DND-41 (cell line): ENCODE results near the gene HDAC4.

Experiments used
- EZH2 ChIP-seq: IDR thresholded peaks from 3 replicates; pipeline ENCODE4 v1.6.1; 2012; ENCODE audit warnings: borderline replicate concordance, low read depth, mild to moderate bottlenecking, moderate library complexity, low read length, inconsistent platforms; ENCODE audit not compliant: severe bottlenecking
- TF ChIP-seq, protein P1 (sequence below): IDR thresholded peaks from 2 replicates; pipeline ENCODE4 v1.5.1; 2012; ENCODE audit warnings: borderline replicate concordance, low read length, moderate library complexity, mild to moderate bottlenecking; ENCODE audit not compliant: poor library complexity, severe bottlenecking; ENCODE audit errors: extremely low read depth

DNA sequence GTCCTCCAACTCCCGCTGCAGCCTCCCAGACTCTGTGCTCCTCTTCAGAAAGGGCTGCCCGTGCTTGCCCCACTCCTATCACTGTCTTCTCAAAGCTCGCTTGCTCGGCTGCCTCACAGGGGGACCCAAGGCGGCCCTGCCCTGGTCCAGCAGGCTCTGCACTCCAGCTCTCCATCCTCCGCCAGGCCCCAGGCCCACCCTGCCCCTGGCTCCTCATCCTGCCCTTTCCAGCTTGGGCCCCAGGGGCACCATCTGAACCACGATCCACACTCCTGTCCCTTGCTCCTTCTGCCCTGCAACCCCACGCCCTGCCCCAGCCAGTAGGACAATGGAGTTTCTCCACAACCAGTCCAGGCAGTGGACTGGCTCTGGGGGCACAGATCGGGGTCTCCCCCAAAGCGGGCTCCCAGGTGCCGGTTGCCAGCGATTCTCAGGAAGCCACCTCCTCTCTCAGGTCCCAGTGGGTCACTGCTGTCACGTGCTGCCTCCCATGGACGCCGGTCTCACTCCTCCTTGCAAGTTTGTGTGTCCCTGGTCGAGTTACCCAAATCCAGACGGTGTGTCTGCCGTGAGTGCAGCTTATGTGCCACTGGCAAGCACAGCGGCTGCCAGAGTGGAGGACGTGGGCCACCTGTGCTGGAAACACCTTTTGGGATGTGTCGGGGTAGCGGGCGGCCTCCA, 238.5 kb downstream of the HDAC4 start:
- TF ChIP-seq, protein P1, sequence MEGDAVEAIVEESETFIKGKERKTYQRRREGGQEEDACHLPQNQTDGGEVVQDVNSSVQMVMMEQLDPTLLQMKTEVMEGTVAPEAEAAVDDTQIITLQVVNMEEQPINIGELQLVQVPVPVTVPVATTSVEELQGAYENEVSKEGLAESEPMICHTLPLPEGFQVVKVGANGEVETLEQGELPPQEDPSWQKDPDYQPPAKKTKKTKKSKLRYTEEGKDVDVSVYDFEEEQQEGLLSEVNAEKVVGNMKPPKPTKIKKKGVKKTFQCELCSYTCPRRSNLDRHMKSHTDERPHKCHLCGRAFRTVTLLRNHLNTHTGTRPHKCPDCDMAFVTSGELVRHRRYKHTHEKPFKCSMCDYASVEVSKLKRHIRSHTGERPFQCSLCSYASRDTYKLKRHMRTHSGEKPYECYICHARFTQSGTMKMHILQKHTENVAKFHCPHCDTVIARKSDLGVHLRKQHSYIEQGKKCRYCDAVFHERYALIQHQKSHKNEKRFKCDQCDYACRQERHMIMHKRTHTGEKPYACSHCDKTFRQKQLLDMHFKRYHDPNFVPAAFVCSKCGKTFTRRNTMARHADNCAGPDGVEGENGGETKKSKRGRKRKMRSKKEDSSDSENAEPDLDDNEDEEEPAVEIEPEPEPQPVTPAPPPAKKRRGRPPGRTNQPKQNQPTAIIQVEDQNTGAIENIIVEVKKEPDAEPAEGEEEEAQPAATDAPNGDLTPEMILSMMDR: no peak
- TF ChIP-seq EZH2: no peak
